Suppressor macrophage (primary cell): ENCODE measurements around the gene TNFSF11.

ENCODE experiments used
- DNase-seq, 4 experiments: peaks; one replicate each; pipeline ENCODE4 v3.0.0-alpha.2; 2020 to 2022

The TNFSF11 gene

DNA sequence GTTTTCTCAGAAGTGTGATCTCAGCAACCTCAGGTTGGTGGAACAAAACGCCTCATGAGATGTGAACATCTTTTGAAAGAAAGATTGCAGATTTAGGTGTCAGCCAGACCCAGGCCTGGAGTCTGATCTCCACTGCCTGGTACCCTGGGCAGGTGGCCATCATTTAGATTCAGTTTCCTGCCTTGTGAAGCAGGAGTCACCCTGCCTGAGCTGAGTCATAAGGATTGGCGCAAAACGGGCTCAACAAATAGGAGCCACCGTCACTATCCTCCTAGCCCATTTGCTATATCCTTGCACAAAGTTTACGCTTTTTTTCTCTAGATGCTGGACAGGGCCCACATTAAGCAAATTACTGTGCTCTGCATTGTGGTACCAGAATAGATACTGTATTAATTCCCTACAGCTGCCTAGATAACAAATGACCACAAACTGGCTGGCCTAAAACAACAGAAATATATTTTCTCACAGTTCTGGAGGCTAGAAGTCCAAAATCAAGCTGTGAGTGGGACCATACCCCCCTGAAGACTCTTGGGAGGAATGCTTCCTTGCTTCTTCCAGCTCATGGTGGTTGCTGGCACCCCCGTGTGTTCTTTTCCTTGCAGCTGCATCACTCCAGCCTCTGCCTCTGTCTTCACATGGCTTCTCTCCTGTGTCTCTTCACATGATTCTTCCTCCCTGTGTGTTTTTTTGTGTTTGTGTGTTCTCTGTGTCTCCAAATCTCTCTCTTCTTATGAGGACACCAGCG, 38.2 kb downstream of the TNFSF11 start:
- no peak for DNase-seq

DNA sequence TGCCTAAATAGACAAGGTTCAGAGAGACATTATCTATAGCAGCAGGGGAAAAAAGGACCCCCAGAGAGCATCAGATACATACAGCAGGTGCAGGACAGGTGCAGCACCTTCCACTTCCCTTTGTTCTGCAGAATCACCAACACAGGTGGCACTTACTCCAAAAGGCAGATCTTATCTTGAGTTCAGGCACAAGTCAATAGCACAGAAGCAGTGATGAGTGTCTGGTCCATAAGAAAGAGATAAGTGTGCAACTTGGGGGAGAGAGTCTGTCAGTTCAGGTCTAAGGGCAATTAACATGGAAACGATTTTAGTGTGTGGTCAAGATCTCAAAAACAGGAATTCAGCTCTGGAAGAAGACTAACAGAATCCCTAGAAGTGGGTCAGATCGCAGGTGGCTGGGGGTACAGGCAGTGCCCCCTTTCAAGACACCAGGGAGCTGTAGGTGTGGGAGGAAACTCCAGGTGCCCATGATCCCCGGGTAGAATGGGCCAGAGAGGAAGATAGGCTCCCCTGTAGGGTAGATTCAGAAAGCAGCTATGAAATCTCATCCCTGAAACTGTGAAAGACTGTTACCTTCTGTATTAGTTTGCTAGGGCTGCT, 40.6 kb downstream of the TNFSF11 start:
- DNase-seq, result no peak

DNA sequence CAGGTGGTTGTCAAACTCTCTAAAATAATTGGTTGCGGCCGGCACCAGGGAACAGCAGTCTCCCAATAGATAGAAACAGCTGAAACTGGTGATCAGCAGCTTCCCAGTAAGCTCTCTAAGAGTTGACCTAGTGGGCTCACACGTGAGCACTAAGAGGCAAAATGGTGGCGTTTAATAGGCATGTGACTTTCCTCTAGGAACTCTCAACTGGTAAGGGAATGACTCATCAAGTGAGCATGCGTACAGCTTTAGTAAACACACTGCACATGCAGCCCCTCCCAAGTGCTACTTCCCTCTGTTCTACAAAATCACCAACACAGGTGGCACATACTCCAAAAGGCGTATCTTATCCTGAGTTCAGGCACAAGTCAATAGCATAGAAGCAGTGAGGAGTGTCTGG, 41.7 kb downstream of the TNFSF11 start:
- DNase-seq, result peak in 1 of 4 experiments; percentile 9

DNA sequence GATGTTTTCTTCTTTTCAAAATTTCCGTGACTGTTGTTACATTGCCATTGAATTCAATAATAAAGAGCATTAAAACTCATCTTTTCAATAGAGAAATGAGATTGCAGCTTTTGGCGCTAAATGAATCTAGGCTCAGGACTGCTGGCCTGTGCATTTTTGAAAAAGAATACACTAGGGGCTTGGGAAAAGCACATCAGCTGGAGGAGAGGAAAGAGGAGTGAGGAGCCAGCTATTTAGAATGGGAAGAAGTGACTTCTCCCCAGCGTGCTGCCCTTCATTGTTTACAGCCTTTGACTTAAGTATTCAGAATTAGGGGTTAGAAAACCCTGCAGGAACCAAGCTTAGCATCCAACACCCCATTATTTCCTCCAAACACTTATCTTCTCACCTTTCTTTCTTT, 43.3 kb downstream of the TNFSF11 start:
- DNase-seq, result no peak

DNA sequence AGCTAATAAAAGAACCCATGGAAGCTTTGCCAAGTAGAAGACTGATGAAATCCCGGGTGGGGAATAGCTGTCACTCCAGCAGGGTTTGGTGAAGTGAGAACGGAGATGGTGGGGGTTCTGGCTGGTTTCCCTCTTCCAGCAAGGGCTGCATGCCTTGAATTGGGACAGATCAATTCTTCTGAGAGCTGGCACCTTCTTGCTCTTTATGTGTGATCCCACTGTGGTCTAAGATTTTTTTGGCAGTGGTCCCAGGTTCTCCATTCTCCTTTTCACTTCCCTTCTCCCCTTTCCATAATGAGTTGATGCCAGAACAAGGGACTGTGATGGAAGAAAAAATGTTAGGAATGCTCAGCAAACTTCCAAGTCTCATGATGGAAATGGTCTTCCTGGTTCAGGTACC, 50.0 kb downstream of the TNFSF11 start:
- no peak for DNase-seq

DNA sequence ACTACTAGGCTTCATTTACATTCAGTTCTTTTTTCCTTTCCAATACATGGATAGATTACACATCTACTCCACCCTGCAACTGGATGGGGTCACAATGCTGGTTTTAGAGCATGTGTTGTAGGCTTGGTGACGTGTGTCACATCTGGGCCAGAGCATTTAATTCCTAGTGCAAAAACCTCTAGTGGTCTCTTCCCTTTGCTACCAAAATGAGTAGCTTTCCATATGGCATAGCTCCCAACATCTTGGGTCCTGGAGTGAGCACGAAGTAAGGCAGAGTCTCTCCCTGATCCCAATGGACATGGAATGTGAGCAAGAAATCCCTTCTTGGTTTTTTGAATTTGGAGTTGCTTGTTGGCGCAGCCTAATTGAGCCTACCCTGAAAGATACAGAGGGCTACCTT, 51.7 kb downstream of the TNFSF11 start:
- no peak for DNase-seq

DNA sequence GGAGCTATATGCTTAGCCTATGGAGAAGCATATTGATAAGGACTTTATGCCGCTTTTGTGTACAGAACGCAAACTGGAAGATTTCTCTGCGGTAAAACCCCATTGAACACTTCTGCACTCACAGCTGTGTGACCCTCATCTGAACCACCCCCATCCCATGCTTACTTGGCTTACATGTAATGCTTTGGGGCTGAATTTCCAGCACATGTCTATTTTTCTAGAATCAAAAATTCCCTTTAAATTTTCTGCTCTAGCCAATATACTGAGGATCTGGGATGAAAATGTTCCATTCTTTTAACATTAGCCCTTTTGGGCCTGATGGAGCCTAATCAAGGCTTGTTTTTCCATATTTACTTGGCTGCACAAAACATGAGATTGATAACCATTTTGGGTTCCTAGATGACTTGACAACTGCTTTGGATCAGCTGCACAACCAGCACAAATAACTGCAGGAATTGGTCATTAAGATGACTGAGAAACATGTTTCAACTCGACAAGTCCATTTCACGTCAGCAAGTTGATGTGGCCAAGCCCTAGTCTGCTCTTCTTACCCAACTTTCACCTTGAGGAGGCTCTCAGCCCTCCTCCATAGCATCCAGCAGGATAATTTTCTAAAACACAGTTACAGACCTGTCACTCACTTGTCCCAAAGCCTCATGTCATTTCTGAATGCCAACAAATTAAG, 52.4 kb downstream of the TNFSF11 start:
- no peak for DNase-seq

DNA sequence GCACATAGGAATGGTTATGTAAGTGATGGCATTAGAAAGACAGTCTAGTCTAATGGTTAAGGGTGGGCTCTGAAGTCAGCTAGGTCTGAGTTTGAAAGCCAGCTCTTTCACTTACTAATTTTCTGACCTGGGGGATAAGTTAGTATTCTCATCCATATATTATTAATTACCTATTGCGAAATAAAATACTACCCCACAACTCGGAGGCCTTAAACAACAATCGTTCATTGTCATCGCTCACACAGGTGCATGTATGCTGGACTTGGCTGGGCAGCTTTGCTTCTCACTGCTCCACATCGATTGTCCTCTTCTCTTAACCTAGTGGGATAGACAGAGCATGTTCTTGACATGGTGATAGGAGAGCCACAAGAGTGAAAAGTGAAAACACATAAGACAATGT, 54.7 kb downstream of the TNFSF11 start:
- DNase-seq, result no peak

DNA sequence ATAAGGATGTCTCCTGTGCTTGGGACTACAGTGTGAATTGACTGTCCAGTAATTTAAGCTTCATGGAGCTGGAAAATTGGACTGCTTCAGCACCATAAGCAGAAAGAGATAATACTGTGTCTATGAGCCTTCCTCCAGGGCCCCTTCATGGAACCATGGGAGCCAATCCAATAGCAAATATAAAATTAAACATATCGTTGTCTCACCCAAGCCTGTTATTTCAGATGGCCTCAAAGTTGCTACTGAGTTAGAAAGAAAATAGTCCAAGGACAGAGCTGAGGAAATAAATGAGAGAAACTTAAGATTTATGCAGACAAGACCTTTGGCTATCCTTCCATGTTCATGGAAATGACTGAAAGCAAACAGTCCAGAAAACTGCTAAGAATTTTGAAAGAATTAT, 57.2 kb downstream of the TNFSF11 start:
- DNase-seq, result no peak

DNA sequence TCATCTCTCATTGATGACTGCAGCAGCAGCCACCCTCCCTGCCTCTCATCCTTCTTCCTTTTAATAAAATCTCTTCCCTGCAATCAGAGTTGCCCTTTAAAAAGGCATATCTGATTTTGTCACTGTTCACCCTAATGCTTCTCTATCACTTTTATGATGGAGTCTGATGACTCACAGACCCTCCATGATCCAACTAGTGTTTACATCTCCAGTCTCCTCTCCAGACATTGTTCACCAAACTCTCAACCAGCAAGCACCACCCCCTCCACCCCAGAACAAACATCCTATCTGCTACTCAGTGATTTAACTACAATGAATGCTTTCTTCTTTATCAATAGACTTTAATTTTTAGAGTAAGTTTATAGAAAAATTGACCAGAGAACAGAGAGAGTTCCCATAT, 59.5 kb downstream of the TNFSF11 start:
- no peak for DNase-seq

DNA sequence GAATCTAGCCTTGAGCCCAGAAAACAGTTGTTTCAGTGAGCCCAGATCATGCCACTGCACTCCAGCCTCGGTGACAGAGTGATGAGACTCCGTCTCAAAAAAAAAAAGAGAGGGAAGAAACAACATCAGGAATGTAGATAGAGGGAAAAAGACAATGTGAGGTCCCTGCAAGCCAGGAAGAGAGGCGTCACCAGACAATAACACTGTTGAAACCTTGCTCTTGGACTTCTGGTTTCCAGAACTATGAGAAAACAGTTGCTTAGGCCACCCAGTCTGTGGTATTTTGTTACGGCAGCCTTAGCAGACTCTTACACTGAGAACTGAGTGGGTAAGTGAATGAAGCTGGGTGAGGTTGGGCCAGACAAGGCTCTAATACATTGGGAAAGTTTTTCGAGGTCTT, 64.1 kb downstream of the TNFSF11 start:
- no peak for DNase-seq

DNA sequence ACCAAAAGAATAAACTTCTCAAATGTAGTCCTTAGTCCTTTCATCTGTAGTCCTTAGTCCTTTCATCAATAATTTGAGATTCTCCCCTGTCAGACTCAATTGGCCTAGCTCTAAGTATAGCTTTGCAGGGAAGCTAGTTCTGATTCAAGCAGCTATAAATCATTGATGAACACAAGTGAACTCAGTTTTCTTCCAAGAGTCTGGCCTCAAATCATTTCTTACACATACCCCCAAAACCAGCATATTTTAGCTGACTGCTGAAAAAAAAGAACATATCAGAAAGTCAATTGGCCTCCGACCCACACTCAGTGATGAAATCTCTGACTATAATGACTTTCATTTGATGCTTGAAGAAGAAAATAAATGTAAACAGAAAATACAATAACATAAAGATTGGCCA, 64.9 kb downstream of the TNFSF11 start:
- DNase-seq, result no peak

DNA sequence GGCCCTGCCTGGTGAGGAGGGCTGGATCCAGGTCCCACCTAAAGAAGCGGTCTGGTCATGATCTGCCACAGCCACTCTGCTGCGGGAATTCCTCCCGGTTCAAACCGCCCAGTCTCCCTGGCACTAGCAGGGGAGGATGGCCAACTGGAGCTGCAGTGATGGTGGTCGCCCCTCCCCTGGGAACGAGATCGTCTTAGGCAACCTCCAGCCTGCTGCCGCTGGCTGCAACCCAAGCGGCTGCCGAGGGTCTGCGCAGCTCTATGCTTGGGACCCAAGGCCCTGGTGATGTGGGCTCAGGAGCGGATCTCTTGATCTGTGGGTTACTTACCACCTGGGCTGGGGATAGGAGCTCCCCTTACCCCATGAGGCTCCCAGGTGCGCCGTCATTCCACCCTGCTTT, 69.1 kb downstream of the TNFSF11 start:
- no peak for DNase-seq

DNA sequence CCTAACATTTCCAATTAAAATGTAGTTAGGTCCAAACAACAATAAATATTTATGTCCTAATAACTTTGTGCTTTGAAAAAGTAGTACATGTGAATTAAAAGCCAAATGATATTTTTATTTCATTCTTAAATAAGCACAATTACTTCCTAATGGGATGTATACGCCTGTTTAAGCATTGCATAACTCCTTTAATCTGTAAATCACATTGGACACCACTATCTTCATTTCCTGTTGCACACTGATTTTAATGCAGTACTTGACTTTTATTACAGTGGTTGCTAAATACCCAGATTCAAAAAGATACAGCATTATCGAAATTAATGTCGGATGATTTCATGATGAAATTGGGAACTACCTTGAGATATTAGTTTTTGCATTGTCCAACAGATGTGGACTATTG, 70.9 kb downstream of the TNFSF11 start:
- DNase-seq, result no peak

DNA sequence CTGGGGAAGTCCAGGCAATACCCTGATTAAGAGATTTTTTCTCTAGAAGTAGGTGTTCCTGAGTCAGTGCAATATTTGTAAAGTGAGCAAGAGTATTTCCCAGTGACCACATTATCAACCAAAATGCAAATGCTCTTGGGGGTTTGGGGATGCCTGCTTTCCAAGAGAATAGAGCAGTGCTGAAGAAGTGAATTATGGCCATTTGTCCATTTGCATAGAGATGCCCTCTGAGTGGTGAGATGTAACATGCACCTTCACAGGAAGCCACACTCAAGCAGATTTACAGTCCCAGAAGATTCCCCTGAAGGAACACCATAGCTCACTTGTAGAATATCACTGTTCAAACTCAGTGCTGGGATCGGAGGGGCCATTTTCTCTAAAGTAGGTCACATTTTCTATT, 71.8 kb downstream of the TNFSF11 start:
- DNase-seq, result no peak

DNA sequence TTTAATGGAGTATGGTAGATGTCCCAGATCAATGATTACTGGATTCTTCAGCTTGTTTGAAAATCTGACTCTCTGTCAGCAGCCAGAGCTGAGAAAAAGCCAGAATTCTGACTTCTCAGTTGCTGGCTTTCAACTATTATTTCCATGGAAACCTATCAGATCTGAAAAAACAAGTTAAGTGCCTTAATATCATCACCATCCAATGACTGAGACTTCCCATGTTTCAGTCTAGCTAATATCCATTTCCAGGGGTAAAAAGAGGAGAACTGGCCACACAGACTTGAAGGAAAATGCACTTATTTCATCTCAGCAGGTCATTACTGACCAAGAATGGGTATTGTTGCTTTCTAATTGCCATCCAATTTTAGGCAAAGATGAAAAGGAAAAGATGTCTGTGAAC, 75.2 kb downstream of the TNFSF11 start:
- DNase-seq, result no peak

DNA sequence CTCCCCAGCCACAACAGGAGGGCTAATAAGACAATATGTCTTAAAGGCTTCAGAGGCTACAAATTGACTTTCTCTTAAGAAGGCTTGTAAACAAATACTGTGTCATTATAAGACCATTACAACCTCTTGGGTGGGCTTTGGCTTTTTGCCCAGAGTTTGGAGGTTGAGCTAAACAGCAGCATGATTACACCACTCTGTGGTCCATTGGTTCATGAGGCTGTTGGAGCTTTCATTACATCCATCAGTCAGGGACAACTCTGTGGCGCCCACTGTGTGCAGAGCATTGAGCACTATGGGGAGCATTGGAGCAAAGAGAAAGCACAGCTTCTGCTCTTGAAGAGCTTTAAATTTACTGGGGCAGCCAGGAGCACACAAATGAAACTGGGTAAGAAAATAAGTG, 75.9 kb downstream of the TNFSF11 start:
- DNase-seq, result no peak

DNA sequence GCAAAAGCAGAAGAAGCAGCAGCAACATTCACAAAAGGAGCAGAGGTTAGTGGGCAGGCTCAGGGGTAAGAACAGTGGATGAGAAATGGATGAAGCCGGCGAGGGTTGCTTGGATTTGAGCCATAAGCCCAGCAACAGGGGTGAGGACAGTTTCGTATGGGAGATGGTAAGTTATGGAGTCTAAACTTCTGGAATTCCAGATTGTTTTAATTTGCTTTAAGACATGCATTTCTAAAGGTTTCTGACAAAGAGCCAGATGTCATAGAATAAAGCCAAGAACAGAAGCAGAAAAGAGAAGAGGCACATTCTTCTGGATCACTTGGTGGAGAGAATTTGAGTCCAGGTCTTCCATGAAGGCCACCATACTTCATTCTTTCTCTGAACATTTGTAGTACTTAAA, 76.6 kb downstream of the TNFSF11 start:
- no peak for DNase-seq

DNA sequence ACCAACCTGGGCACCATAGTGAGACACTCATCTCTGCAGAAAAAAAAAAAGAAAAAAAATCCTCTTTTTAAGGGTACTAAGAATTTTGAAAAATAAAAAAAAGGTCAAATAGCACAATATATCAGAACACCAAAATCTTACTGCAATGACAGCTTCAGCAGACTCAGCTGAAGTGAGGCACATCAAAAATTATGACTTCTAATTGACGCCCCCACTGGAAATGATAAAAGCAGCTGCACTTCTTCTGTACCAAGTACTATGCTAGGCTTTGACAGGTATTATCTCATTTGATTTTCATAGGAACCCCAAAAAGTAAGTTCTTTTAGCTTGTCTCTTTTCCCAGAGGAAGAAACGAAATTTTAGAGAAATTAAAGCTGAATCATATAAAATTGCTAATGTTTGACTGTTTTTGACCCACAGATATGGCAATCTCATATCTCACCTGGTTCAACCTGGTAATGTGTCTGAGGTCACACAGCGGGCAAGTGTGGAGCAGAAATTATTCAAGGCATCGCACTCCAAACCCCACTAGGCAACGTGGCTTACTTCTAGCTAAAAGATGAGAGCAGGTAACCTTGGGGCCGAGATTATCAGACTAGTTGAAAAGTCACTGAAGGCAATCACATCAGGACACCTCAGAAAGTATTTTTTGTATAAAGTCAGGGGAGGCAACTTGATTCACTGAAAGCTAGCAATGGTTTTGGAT, 78.1 kb downstream of the TNFSF11 start:
- DNase-seq, result no peak

DNA sequence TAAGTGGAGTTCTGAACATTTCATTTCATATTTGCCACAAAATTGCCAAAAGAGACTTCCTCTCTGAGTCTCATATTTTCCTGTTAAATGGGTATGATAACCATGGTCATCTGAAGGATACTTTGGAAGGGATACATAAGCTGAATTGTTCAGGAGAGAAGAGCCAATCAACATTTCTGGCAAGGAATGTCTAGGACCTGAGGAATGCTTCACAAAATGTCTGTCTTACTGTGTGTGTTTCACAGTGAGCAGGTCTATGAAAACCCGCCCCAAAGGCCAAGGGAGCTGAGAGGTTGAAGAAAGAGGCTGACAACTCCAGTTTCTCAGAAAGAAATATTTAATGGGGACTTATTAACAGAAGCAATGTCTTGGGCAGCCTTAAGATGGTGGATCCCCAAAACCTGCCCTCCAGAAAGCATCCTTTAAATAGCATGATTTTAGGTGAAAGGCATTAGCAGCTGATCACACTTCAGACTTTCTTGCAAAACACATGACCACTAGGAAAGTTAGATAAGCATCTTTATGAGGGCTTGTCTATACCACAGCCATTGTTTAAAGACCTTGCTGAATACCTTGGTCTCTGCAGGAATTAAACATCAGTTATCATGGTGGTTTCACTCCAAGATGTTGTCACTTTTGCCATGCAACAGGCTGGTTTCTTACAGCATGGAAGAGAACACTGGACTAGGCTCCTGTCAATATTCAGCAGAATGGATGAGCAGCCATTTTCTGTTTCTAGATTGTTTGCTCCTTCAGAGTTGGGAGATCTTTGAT, 78.9 kb downstream of the TNFSF11 start:
- DNase-seq, result no peak

DNA sequence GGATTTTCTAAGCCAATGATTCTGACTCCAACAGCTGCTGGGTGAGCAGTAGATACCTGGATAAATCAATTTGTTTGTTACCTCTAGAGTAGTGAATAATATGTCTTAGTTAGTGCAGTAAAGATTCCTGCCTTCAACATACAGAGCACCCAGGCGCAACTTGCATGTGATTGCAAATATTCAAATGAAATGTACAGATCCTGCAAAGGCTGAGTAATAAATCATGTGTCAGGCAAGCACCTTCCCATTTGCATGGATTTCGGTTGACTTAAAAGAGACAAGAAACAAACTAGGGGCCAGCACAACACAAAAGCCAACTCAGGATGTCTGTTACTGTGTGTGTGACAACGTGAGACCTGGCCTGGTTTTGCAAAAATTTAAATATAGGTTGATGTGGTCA, 79.7 kb downstream of the TNFSF11 start:
- no peak for DNase-seq

DNA sequence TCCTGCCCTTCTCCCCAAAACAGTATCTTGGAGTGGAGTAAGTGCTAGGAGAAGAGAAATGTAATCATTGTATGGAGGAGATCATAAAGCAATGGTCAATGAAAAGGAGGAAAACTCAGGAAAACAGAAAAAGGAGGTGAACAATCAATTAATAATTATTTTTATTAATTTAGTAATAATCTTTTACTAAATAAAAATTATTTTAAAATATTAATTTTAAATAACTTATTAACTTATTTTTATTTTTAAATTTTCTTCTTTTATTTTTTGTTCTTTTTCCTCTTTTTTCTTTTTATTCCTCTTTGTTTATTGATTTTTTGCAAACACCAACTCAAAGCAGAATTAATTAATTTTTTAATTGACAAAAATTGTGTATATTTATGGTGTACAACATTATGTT, 80.3 kb downstream of the TNFSF11 start:
- DNase-seq, result no peak

DNA sequence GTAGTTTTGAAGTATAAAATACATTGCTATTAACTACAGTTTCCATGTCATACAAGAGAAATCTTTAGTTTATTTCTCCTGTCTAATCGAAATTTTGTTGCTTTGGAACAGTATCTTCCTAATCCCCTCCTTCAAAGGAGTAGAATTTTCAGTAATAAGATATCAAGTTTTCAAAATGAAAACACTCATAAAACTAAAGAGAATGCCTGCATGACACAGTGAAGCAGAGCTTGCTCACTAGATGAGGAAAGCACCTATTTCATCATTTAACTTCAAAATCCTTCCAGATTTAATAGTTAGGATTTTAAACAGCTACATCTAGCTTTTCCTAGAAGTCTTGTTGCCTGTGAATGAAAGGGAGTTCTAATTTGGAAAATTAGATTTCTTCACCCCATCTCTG, 80.8 kb downstream of the TNFSF11 start:
- no peak for DNase-seq
